GM12878 (cell line): Measurements from ENCODE around the gene GOLGA6L2. TPM values are rescaled to one million over a fixed set of nuclear protein-coding genes. Genes with fewer than 3 reads are reported as not detected.

Experiments
- ATAC-seq: fragments of 200-7000 bp; cut with Tn5 transposase; 3 replicates; pipeline ENCODE4 v1.9.1; 2020; ENCODE audit warnings: mild to moderate bottlenecking, moderate library complexity
- BruUV-seq: library from RNA; stranded (reverse); fragments of 400-500 nt; replicated peaks from 2 replicates; lab custom pipeline; 2021; lab: Mats Ljungman, UMichigan
- CTCF ChIA-PET: fragments of 300-600 bp; sonication (Branson Sonifier 250); formaldehyde crosslinking; extraction: SDS; loops from one replicate; lab custom pipeline; 2021; ENCODE audit warnings: inconsistent platforms; lab: Yijun Ruan, JAX
- POLR2A ChIA-PET: fragments of 350-600 bp; formaldehyde crosslinking; extraction: SDS; loops from one replicate; lab custom pipeline; 2021; ENCODE audit warnings: inconsistent platforms; lab: Charles Lee
- RAD21 ChIA-PET: fragments of 300-600 bp; sonication (Branson Sonifier 250); formaldehyde crosslinking; loops from one replicate; lab custom pipeline; 2023; ENCODE audit warnings: antibody characterized with exemption; ENCODE audit not compliant: unreplicated experiment; lab: Charles Lee
- SMC1A ChIA-PET: fragments of 300-600 bp; sonication (Branson Sonifier 250); formaldehyde crosslinking; loops from one replicate; lab custom pipeline; 2023; ENCODE audit not compliant: unreplicated experiment, uncharacterized antibody; lab: Charles Lee
- DNase-seq: peaks from one replicate; pipeline ENCODE4 v3.0.0-alpha.2; 2011; ENCODE audit warnings: low read depth, low spot score
- FAIRE-seq: peaks from 3 replicates; lab custom pipeline; 2011; peaks lifted over from hg19 to GRCh38; lab: Jason Lieb, UNC
- H2AFZ ChIP-seq: 2 replicates; pipeline ENCODE4 v1.6.0; 2011; ENCODE audit warnings: low read depth, low read length, control low read depth; ENCODE audit not compliant: control insufficient read depth
- H3K27ac ChIP-seq: 2 replicates; pipeline ENCODE4 v1.5.1; 2011; ENCODE audit warnings: control low read depth; ENCODE audit not compliant: control insufficient read depth, insufficient read depth
- H3K27me3 ChIP-seq, 2 experiments: replicated peaks in 1 of 2; 2 replicates each; pipeline versions ENCODE4 v1.6.0 to v1.6.1; 2011; ENCODE audit warnings: low read length in 1 of 2; ENCODE audit not compliant: control insufficient read depth in 2 of 2, insufficient read depth in 2 of 2
- H3K36me3 ChIP-seq, 2 experiments: 2 replicates each; pipeline ENCODE4 v1.5.1; 2011; ENCODE audit warnings: low read length in 1 of 2; ENCODE audit not compliant: control insufficient read depth in 2 of 2, insufficient read depth in 2 of 2
- H3K4me1 ChIP-seq: 2 replicates; pipeline ENCODE4 v1.6.1; 2011; ENCODE audit warnings: mild to moderate bottlenecking, low read length, moderate library complexity, mixed read lengths; ENCODE audit not compliant: control insufficient read depth, insufficient read depth
- H3K4me2 ChIP-seq: 2 replicates; pipeline ENCODE4 v1.6.0; 2011; ENCODE audit warnings: control low read depth; ENCODE audit not compliant: control insufficient read depth, insufficient read depth
- H3K4me3 ChIP-seq: fragments of 200-600 bp; sonication (generic); 2 replicates; pipeline ENCODE4 v1.5.1; 2016
- H3K79me2 ChIP-seq: 2 replicates; pipeline ENCODE4 v1.6.0; 2011; ENCODE audit warnings: low read length; ENCODE audit not compliant: control insufficient read depth, insufficient read depth
- H3K9ac ChIP-seq: 2 replicates; pipeline ENCODE4 v1.8.0; 2011; ENCODE audit warnings: low read length, control low read depth, mixed read lengths; ENCODE audit not compliant: control insufficient read depth, insufficient read depth
- H3K9me3 ChIP-seq: replicated peaks from 3 replicates; pipeline ENCODE4 v1.5.1; 2011; ENCODE audit warnings: mild to moderate bottlenecking, low read length; ENCODE audit not compliant: control insufficient read depth, insufficient read depth
- H4K20me1 ChIP-seq: 2 replicates; pipeline ENCODE4 v1.6.0; 2011; ENCODE audit not compliant: control insufficient read depth, insufficient read depth
- CREB1 ChIP-seq: IDR thresholded peaks from 2 replicates; pipeline ENCODE4 v1.6.1; 2012; ENCODE audit warnings: low read depth, mild to moderate bottlenecking, inconsistent platforms
- CTCF ChIP-seq, 3 experiments: IDR thresholded peaks in 2 of 3; conservative IDR thresholded peaks in 1 of 3; 2 replicates each; pipeline ENCODE4 v1.5.1; 2011; ENCODE audit warnings: low read depth in 3 of 3, low read length in 3 of 3, mild to moderate bottlenecking in 3 of 3, control low read depth in 2 of 3, moderate library complexity in 2 of 3, inconsistent platforms in 1 of 3, mixed read lengths in 1 of 3; ENCODE audit not compliant: control insufficient read depth in 2 of 3, insufficient read depth in 1 of 3; ENCODE audit errors: extremely low read depth in 1 of 3
- GABPA ChIP-seq: IDR thresholded peaks from 2 replicates; pipeline ENCODE4 v1.6.1; 2014; ENCODE audit warnings: antibody characterized with exemption, low read depth, mild to moderate bottlenecking, inconsistent platforms
- RAD21 ChIP-seq: IDR thresholded peaks from 2 replicates; pipeline ENCODE4 v1.6.1; 2011; ENCODE audit warnings: mild to moderate bottlenecking, low read depth, low read length, moderate library complexity; ENCODE audit not compliant: insufficient read depth
- SMC3 ChIP-seq: IDR thresholded peaks from 2 replicates; pipeline ENCODE4 v1.6.1; 2011; ENCODE audit warnings: low read length, improper control_type of control experiment, borderline replicate concordance
- ZNF384 ChIP-seq: IDR thresholded peaks from 2 replicates; pipeline ENCODE4 v1.6.1; 2012; ENCODE audit warnings: low read depth, mild to moderate bottlenecking, low read length, improper control_type of control experiment, borderline replicate concordance
- WGBS: methylation state at CpG from one replicate; pipeline ENCODE4 v1.1.6; 2016; ENCODE audit warnings: low lambda C conversion rate; ENCODE audit not compliant: insufficient replicate concordance, insufficient coverage; ENCODE audit errors: missing lambda C conversion rate; 5-methylcytosine and 5-hydroxymethylcytosine counted together
- in situ Hi-C: fragments of 300-500 bp; cut with MboI; formaldehyde crosslinking; loops from 9 replicates; pipeline ENCODE4 v1.14.3; 2018; ENCODE audit warnings: mixed read lengths
- intact Hi-C: fragments of 100-400 bp; cut with micrococcal nuclease; formaldehyde crosslinking; loops from one replicate; pipeline ENCODE4 v1.14.2; 2022; ENCODE audit not compliant: unreplicated experiment
- polyA plus RNA-seq, 11 experiments: library from polyadenylated mRNA; depleted of rRNA in 4 of 11; unstranded in 6 of 11; stranded (reverse) in 5 of 11; fragments of >200 nt; fragmentation: Nextera tagmentation in 4 of 11; fragmentation: Illumina TruSeq in 1 of 11; extraction: Ambion mirVana in 4 of 11; extraction: Trizol in 1 of 11; gene quantifications; 1 replicate in 1 of 11; 2 replicates in 10 of 11; pipeline versions ENCODE4 v1.2.1 to v1.2.3, GENCODE V29; 2011 to 2016; ENCODE audit warnings: inconsistent platforms in 2 of 11, missing spikeins in 2 of 11, low read depth in 1 of 11
- total RNA-seq, 4 experiments: library from RNA; depleted of rRNA in 3 of 4; stranded (reverse); fragments of >200 nt in 3 of 4; fragmentation: Illumina TruSeq in 1 of 4; extraction: Trizol in 1 of 4; gene quantifications; 2 replicates each; pipeline versions ENCODE4 v1.2.1 to v1.2.3, GENCODE V29; 2013 to 2021
- TF ChIP-seq, protein P1 (sequence below): fragments of 450-650 bp; IDR thresholded peaks from 2 replicates; pipeline ENCODE4 v1.6.1; 2018; ENCODE audit warnings: borderline replicate concordance, mild to moderate bottlenecking; ENCODE audit not compliant: partially characterized antibody
- TF ChIP-seq, protein P2 (sequence below): IDR thresholded peaks from 2 replicates; pipeline ENCODE4 v1.6.1; 2011; ENCODE audit warnings: borderline replicate concordance, low read depth, mild to moderate bottlenecking, moderate library complexity, low read length; ENCODE audit not compliant: insufficient read depth, poor library complexity, severe bottlenecking
- TF ChIP-seq, protein P3 (sequence below): fragments of 450-650 bp; IDR thresholded peaks from 2 replicates; pipeline ENCODE4 v1.6.1; 2017; ENCODE audit warnings: low read depth, mild to moderate bottlenecking, moderate library complexity

GOLGA6L2 gene
- total and polyA plus RNA-seq, 10 of the 15 experiments (the other 5 are each of a cell fraction or from before 2014, with no cell fraction given): not detected

DNA sequence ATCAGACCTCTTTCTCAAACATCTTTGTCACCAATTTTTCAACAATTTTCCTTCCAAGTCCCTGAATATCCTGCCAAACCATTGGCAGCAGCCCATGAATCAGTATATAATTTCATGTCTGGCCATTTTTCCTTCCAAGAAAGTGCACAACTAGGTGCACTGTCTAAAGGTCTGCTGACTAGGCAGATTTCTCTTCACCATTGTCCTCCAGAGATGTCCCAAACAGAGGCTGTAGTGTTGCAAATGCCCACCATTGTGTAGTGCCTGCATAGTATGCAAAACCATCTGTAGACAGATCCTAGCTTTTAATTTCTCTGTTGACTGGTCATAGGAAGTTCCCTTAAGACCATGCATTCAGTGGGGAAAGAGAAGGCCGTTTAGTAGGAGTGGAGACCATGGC, 25.0 kb upstream of the GOLGA6L2 start (continued):
- TF ChIP-seq, protein P1, sequence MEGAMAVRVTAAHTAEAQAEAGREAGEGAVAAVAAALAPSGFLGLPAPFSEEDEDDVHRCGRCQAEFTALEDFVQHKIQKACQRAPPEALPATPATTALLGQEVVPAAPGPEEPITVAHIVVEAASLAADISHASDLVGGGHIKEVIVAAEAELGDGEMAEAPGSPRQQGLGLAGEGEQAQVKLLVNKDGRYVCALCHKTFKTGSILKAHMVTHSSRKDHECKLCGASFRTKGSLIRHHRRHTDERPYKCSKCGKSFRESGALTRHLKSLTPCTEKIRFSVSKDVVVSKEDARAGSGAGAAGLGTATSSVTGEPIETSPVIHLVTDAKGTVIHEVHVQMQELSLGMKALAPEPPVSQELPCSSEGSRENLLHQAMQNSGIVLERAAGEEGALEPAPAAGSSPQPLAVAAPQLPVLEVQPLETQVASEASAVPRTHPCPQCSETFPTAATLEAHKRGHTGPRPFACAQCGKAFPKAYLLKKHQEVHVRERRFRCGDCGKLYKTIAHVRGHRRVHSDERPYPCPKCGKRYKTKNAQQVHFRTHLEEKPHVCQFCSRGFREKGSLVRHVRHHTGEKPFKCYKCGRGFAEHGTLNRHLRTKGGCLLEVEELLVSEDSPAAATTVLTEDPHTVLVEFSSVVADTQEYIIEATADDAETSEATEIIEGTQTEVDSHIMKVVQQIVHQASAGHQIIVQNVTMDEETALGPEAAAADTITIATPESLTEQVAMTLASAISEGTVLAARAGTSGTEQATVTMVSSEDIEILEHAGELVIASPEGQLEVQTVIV: no peak
- no peak for TF ChIP-seq GABPA
- no peak for TF ChIP-seq ZNF384
- TF ChIP-seq, all 136 proteins: peak for 0

- no peaks in the 10 kb centered on the region for H3K4me1 ChIP-seq
- no peak for DNase-seq
- CTCF ChIA-PET: interaction anchor here (0.6 to 1.5 kb wide), 2 partner anchors 428 to 492 kb away, joined by 3 to 4 read pairs; partner anchors contain the start of gene TUBGCP5
- no peak overlapping the region for H3K27ac ChIP-seq
- no peaks in the 10 kb centered on the region for H4K20me1 ChIP-seq
- H2AFZ ChIP-seq: no peak overlapping the region
- BruUV-seq: no TSS peak
- no peak overlapping the region for H3K9ac ChIP-seq
- 47% methylated on average over 3 of the region's 3 CpGs for WGBS
- RAD21 ChIA-PET: interaction anchor here (1.0 kb wide), 1 partner anchor 432 kb away, joined by 3 read pairs; no protein-coding TSS in a partner anchor
- SMC1A ChIA-PET: no interaction called here
- no peak overlapping the region for H3K4me3 ChIP-seq
- POLR2A ChIA-PET: no interaction called here
- intact Hi-C loops (loop anchor here (10.0 kb wide), 1 partner anchor 432 kb away; the partner anchor contains the start of gene TUBGCP5), in situ Hi-C loops (no loop called here)
- H3K27me3 ChIP-seq: no peaks in the 10 kb centered on the region
- ATAC-seq: peak; percentile 53; the same call in 2 of the 3 replicates
- H3K36me3 ChIP-seq: no peaks in the 10 kb centered on the region
- FAIRE-seq: no peak
- no peaks in the 10 kb centered on the region for H3K79me2 ChIP-seq
- TF ChIP-seq, protein P2, sequence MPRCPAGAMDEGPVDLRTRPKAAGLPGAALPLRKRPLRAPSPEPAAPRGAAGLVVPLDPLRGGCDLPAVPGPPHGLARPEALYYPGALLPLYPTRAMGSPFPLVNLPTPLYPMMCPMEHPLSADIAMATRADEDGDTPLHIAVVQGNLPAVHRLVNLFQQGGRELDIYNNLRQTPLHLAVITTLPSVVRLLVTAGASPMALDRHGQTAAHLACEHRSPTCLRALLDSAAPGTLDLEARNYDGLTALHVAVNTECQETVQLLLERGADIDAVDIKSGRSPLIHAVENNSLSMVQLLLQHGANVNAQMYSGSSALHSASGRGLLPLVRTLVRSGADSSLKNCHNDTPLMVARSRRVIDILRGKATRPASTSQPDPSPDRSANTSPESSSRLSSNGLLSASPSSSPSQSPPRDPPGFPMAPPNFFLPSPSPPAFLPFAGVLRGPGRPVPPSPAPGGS: no peak
- TF ChIP-seq RAD21: peak; percentile 36; the same call in 1 of the 2 replicates
- TF ChIP-seq, protein P3, sequence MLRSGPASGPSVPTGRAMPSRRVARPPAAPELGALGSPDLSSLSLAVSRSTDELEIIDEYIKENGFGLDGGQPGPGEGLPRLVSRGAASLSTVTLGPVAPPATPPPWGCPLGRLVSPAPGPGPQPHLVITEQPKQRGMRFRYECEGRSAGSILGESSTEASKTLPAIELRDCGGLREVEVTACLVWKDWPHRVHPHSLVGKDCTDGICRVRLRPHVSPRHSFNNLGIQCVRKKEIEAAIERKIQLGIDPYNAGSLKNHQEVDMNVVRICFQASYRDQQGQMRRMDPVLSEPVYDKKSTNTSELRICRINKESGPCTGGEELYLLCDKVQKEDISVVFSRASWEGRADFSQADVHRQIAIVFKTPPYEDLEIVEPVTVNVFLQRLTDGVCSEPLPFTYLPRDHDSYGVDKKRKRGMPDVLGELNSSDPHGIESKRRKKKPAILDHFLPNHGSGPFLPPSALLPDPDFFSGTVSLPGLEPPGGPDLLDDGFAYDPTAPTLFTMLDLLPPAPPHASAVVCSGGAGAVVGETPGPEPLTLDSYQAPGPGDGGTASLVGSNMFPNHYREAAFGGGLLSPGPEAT: no peak
- no peak for TF ChIP-seq CREB1
- peak in 2 of 3 experiments; percentile 17 to 43; a peak in 3 of 6 replicates for TF ChIP-seq CTCF (IDR thresholded peaks at IDR 0.05 in 2 of 3, conservative IDR thresholded peaks at IDR 0.05 in 1 of 3; ENCODE audit: control insufficient read depth in 2 of 3, extremely low read depth in 1 of 3, insufficient read depth in 1 of 3, low read depth in 3 of 3, low read length in 3 of 3)
- TF ChIP-seq SMC3: peak; percentile 29; the same call in 1 of the 2 replicates
- no peak overlapping the region for H3K4me2 ChIP-seq
- H3K9me3 ChIP-seq: no peaks in the 10 kb centered on the region
These were observed 20.1 kb upstream of the GOLGA6L2 start for GRCh38 chr15:23467110-23467600.
